GM19324 (cell line): ENCODE measurements around the gene NPEPL1.

Experiments used
- ATAC-seq: cut with Tn5 transposase; IDR thresholded peaks from one replicate; pipeline ENCODE4 v1.9.1; 2021; ENCODE audit warnings: mild to moderate bottlenecking, moderate library complexity; ENCODE audit not compliant: unreplicated experiment, low FRiP score

Gene NPEPL1

GRCh38 chr20:58698741-58699622 is 6.4 kb downstream of the NPEPL1 start:
- ATAC-seq, result no peak

DNA sequence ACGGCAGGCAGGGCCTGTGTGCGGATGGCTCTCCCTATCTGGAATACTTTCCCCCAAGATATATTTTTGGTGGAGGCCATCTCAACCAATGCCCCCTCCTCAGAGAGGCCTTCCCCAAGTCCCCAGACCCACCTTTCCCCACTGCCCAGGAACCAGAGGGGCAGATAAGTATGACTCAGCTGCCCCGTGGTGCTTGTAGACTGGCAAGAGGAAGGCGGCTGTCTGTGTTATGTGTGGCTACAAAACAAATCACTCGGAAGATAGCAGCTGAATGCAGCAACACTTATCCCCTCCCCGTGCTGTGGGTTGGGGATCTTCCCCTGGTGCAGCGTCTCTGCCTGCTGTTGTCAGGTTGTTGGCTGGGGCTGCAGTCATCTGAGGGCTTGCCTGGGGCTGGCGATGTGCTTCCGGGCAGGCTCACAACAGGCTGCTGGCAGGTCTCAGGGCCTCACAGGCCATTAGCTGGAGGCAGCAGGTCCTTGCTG is 7.1 kb downstream of the NPEPL1 start:
- ATAC-seq, result no peak

- ATAC-seq, result no peak
Observed at GRCh38 chr20:58700121-58700821, 7.7 kb downstream of the NPEPL1 start.

GRCh38 chr20:58700823-58701222 is 8.2 kb downstream of the NPEPL1 start:
- no peak for ATAC-seq

GRCh38 chr20:58701431-58702160 is 9.0 kb downstream of the NPEPL1 start:
- ATAC-seq, result no peak

DNA sequence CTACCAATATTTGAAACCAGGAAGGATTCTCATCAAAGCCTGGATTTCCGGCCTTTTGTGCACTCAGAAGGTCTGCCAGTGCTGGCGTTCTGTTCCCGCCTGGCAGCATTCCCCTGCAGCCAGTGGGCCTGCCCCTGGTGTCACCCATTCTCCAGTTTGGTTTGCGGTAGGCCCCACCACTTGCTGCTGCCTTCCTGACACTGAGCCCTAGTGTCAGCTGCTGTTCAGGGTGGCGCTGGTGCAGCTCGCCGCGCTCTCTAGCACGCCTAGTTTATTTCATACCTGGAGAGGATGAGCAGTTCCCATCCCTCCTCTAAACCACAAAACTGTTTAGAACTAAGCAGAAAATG is 9.5 kb downstream of the NPEPL1 start:
- no peak for ATAC-seq

GRCh38 chr20:58702859-58703648 is 10.5 kb downstream of the NPEPL1 start:
- ATAC-seq, result no peak

DNA sequence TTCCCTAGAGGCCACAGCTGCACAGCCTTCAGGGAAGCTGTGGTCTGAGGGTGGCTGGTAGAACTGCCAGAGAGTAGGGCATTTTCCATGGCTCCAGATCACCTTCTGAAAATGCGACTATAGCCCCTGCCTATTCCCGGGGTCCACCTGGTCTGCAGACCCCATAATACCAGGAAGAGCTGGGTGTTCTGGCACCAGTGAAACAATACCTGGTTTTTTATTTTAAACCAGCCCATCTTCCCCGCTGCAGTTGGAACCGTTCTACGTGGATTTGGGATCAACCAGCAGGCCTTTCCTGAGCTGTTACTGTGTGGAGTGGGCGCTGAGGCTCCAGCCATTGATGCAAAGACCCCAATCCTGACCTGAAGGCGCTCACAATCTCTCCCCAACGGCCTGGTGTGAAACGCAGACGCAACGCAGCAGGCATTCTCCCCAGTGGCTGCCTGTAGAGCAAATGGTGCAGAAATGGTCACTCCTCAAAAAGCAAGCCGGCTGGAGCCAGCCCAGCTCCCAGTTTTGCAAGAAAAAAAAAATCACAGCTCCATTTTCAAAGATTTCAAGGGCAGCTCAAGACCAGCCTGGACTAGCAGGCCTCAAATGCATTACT is 11.3 kb downstream of the NPEPL1 start:
- no peak for ATAC-seq

GRCh38 chr20:58705208-58705926 is 12.8 kb downstream of the NPEPL1 start:
- ATAC-seq, result no peak

DNA sequence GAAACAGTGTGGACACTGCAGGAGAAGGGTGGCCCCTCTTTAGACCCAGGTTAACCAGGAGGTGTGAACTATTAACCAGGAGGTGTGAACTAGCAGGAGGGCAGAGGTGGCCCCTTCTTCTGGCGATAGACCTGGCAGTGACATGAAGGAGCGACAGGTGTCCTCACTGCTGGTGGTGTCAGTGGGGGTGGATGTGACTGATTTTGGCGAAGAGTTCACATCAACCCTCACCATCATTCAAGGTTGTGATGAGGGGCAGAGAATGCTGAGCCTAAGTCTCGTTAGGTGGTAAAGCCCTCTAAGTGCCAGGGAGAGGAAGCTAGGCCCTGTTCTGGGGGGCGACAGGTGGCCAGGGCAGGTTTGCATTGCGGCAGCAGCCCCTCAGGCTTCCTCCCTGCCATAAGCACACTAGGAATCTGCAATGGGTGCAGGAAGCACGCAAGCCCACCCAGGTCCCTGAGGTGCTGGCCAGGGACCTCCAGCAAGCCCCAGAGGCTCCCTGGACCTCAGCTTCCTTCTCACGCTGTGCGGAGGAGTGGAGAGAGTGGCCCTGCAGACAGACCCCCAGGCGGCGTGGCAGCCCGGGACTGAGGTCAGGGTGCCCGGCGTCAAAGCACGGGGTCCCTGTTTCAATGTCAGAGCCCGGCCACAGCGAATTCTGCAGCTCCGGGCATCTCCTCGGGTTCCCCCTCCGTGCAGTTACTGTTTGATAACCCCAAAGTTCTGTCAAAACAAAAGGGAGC is 13.7 kb downstream of the NPEPL1 start:
- ATAC-seq, result no peak

GRCh38 chr20:58706975-58707681 is 14.5 kb downstream of the NPEPL1 start:
- no peak for ATAC-seq

DNA sequence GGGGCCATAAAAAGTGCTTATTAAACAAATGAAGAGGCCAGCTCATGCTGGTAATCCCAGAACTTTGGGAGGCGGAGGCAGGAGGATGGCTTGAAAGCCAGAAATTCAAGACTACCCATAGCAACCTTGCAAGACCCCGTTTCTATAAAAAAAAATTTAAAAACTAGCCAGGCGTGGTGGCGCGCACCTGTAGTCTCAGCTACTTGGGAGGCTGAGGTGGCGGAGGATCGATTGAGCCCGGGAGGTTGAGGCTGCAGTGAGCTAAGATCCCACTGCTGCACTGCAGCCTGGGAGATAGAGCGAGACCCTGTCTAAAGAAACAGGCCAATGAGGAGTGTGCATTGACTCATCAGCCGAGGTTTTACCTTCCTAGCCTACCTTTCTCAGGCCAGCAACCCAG is 15.2 kb downstream of the NPEPL1 start:
- ATAC-seq, result no peak

DNA sequence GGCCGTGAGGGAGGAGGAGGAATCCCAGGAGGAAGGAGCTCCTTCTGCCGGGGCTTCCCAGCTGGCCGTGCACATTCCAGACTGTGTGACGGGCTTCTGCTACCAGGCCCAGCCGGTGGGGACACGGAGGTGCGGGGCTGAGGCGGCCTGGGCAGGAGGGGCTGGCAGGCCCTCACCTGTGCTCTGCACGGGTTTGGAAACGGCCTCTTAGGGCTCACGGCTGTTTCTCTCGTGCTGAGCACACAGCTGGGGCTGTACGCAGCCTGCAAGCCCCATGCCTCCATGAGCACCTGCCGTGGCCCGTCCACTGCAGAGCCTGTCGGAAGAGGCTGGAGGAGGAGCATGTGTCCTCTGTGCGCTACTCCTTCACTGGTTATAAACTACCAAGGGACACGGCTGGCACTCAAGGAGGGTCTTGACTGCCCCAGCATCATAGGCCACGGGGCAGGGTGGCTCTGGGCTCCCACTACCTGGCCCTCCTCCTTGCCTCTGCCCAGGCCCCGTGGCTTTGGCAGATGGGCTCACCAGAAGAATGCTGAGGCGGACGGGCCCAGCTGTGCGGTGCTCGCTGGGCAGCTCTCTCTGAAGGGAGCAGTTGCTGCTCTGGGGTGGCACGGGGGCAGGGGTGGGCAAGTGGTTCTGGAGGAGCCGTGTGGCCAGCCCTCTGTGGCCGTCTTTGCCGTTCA is 15.8 kb downstream of the NPEPL1 start:
- no peak for ATAC-seq

DNA sequence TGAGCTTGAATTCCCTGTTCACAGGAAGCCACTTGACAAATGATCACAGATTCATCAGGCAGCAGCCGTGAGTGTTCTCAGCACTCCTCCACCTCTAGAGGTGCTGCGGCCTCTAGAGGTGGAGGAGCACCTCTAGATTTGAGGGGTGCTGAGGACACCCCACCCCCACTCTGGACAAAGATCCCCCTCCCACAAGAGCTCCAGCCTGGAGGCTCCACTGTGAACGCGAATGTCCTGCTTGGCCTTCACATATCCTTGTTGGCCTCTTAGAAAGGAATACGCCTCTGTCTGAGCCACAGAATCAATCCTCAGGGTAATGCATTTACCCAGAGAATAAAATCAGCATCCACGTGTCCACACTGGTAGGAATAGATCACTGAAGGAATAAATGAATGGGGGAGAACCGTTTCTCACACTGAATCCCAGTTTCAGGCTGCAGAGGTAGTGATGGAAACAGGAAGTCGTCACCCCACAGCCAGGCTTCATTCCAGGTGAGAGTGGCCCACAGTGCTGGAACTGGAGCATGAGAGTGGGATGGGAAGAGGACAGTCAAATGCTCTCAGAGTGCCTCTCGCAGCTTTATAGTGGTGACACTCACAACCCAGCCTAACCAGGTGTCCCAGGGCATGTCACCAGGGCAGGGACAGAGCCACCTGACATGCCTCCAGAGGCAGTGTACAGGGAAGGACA is 16.6 kb downstream of the NPEPL1 start:
- ATAC-seq, result no peak

DNA sequence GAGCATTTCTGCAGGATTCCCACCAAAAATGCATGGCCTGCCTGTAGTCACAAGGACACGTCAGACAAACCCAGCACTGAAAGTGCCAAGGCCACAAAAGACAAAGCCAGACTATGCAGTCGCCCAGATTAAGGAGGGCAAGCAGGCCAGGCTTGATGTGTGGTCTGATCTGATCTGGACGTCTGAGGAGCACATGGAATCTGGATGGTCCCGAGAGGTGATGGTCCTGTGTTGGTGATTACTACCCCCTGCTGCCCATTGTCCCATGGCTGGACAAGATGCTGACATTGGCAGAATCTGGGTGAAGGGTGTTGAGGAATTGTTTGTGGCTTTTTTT is 17.1 kb downstream of the NPEPL1 start:
- no peak for ATAC-seq

GRCh38 chr20:58710481-58711265 is 18.1 kb downstream of the NPEPL1 start:
- ATAC-seq, result no peak
